ENCODE results near the gene KCNT2.

DNA sequence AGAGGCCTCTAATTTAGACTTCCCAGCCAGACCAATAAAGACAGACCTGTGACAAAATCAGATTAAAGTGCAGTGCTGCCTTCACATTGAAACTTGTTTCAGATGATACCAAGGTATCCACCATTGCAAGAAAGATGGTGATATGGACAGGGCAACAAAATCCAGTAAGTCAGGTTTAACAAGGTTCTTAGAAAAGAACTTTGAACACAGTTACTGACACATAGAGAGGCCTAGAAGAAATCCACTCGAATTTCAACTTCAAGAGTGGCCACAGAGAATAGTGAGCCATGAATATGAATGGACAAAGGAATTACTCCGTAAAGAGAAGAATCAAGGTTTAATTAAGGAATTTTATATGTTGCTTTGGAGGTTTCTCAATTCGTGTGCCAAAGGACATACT lies 230.4 kb downstream of the KCNT2 start:
- TF ChIP-seq ZBTB33 (IDR thresholded peaks at IDR 0.05) (no peak), HNF4A (conservative IDR thresholded peaks at IDR 0.05) (no peak), GABPA (IDR thresholded peaks at IDR 0.05 in 1 of 2, conservative IDR thresholded peaks at IDR 0.05 in 1 of 2) (no peak), EGR1 (IDR thresholded peaks at IDR 0.05; ENCODE audit: low read depth in 2 of 2) (no peak), SP1 (IDR thresholded peaks at IDR 0.05) (no peak), FOXA1 (IDR thresholded peaks at IDR 0.05) (no peak), HNF4G (IDR thresholded peaks at IDR 0.05) (no peak)
- TF ChIP-seq, protein P1, sequence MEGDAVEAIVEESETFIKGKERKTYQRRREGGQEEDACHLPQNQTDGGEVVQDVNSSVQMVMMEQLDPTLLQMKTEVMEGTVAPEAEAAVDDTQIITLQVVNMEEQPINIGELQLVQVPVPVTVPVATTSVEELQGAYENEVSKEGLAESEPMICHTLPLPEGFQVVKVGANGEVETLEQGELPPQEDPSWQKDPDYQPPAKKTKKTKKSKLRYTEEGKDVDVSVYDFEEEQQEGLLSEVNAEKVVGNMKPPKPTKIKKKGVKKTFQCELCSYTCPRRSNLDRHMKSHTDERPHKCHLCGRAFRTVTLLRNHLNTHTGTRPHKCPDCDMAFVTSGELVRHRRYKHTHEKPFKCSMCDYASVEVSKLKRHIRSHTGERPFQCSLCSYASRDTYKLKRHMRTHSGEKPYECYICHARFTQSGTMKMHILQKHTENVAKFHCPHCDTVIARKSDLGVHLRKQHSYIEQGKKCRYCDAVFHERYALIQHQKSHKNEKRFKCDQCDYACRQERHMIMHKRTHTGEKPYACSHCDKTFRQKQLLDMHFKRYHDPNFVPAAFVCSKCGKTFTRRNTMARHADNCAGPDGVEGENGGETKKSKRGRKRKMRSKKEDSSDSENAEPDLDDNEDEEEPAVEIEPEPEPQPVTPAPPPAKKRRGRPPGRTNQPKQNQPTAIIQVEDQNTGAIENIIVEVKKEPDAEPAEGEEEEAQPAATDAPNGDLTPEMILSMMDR (IDR thresholded peaks at IDR 0.05; ENCODE audit: low read depth, low read length, missing input control) = no peak
- TF ChIP-seq, protein P2, sequence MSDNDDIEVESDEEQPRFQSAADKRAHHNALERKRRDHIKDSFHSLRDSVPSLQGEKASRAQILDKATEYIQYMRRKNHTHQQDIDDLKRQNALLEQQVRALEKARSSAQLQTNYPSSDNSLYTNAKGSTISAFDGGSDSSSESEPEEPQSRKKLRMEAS (IDR thresholded peaks at IDR 0.05) = no peak
- TF ChIP-seq, protein P3, sequence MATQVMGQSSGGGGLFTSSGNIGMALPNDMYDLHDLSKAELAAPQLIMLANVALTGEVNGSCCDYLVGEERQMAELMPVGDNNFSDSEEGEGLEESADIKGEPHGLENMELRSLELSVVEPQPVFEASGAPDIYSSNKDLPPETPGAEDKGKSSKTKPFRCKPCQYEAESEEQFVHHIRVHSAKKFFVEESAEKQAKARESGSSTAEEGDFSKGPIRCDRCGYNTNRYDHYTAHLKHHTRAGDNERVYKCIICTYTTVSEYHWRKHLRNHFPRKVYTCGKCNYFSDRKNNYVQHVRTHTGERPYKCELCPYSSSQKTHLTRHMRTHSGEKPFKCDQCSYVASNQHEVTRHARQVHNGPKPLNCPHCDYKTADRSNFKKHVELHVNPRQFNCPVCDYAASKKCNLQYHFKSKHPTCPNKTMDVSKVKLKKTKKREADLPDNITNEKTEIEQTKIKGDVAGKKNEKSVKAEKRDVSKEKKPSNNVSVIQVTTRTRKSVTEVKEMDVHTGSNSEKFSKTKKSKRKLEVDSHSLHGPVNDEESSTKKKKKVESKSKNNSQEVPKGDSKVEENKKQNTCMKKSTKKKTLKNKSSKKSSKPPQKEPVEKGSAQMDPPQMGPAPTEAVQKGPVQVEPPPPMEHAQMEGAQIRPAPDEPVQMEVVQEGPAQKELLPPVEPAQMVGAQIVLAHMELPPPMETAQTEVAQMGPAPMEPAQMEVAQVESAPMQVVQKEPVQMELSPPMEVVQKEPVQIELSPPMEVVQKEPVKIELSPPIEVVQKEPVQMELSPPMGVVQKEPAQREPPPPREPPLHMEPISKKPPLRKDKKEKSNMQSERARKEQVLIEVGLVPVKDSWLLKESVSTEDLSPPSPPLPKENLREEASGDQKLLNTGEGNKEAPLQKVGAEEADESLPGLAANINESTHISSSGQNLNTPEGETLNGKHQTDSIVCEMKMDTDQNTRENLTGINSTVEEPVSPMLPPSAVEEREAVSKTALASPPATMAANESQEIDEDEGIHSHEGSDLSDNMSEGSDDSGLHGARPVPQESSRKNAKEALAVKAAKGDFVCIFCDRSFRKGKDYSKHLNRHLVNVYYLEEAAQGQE (IDR thresholded peaks at IDR 0.05) = no peak

All from liver (tissue), 3 donors.